GM12892 (cell line): ENCODE data around the gene FIGNL2.

ENCODE experiments used
- POLR2A ChIP-seq: IDR thresholded peaks from 2 replicates; pipeline ENCODE4 v1.6.1; 2011; ENCODE audit warnings: low read depth, low read length, control low read depth
- POLR2AphosphoS5 ChIP-seq: IDR thresholded peaks from 2 replicates; pipeline ENCODE4 v1.6.1; 2011; ENCODE audit warnings: low read depth, low read length, control low read depth

DNA sequence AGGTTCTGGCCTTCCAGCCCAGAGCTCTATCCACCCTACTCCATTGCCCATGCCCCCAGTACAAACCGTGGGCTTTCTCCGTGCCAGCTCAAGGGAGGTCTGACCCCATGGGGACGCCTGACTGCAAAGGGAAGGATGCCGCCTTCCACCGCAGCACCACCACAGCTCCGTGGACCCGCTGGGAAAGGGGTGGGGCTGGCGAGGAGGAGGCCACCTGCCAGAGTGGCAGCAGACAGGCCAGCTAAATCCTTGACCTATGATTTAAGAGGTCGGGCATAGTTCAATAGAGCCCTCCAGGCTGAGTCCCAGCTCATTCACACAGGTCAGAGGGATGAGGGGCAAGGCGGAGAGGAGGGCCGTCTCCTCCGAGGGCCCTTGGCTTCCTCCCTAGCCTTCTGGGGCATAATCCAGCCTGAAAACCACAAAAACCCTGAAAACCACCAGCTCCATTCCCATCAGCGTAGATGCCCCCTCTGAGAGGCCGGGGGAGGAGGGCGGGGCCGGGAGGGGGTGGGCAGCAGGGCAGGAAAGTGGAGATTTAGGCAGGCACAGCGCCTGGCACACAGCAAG, 14.9 kb upstream of the FIGNL2 start:
- TF ChIP-seq POLR2AphosphoS5, result no peak
- no peak for TF ChIP-seq POLR2A
